Esophagus muscularis mucosa (tissue), 3 donors: ENCODE measurements around the gene KLK1.

Source experiments
- CTCF ChIP-seq, 3 experiments: fragments of 200-600 bp in 2 of 3; fragments of 450-650 bp in 1 of 3; sonication (generic) in 2 of 3; IDR thresholded peaks; one replicate each; pipeline ENCODE4 v1.5.1; 2017 to 2019; ENCODE audit warnings: antibody characterized with exemption in 3 of 3, mild to moderate bottlenecking in 2 of 3, moderate library complexity in 1 of 3
- POLR2A ChIP-seq: fragments of 450-650 bp; IDR thresholded peaks from one replicate; pipeline ENCODE4 v1.6.1; 2017; ENCODE audit warnings: antibody characterized with exemption, moderate library complexity, mild to moderate bottlenecking, low read depth

DNA sequence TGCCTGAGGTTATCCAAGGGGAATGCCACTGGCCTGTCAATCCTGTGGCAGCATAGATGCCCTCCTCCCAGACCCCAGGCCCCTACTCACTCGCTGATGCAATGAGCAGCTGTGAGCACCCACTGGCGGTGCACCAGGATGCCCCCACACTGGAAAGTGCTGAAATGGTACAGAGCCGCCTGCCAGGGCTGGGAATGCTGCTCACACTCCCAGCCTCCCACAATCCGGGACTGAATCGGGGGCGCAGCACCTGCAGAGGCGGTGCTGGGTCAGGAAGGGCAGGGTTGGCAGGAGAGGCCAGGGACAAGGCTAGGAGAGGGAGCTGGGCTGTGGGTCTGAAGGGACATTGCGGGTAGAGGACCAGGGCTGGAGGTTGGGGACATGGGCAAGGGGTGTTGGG, 2.0 kb downstream of the KLK1 start:
- no peak for TF ChIP-seq CTCF (IDR thresholded peaks at IDR 0.05)
- TF ChIP-seq POLR2A = no peak
